Measurements from ENCODE around the gene ATP2A3. TPM values are rescaled to one million over a fixed set of nuclear protein-coding genes. Genes with fewer than 3 reads are reported as not detected.

ATP2A3 gene
- polyA plus RNA-seq, 1 donor: 2.9 TPM

- no peak for DNase-seq
Measured at GRCh38 chr17:3911271-3912053, 52.8 kb downstream of the ATP2A3 start.

GRCh38 chr17:3910420-3911270, 53.6 kb downstream of the ATP2A3 start:
- no peak for DNase-seq

DNA sequence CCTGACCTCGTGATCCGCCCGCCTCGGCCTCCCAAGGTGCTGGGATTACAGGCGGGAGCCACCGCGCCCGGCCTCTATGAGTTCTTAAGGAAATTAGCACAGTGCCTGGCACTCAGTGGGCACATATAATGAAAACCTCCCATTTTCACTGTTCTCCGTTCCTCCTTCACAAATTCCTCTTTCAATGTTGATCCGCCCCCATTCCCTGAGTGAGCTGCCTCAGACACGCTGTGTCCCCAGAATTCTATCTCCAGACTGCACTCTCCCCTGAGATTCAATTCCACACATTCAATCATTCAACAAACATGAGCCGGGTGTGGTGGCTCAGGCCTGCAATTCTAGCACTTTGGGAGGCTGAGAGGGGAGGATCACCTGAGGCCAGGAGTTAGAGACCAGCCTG, 55.0 kb downstream of the ATP2A3 start:
- no peak for DNase-seq

GRCh38 chr17:3907483-3908216, 56.6 kb downstream of the ATP2A3 start:
- DNase-seq: no peak

- DNase-seq: no peak
Measured at GRCh38 chr17:3906881-3907280, 57.4 kb downstream of the ATP2A3 start.

DNA sequence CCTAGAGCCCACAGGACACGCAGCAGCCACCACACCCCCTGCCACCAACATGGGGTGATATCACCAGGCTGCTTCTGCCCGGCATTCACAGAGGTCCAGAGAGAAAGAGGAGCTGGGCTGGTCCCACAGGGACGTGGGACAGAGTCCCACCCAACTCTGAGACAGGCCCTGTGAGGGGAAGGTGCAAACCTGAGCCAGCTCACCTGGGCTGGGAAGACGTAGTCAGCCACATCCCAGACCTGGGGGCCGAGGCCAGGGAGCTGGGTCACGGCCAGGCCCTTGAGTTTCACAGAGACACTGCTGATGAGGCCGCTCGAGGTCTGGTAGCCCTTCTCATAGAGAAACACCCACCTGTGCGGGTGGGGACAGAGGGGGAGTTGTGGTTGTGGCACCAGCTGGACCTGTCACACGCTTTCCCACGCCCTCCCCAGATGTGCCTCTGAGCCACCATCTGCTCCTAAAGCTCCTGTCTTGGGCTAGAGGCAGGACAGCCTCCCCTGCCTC, 59.2 kb downstream of the ATP2A3 start:
- no peak for DNase-seq

- no peak for DNase-seq
Measured at GRCh38 chr17:3904501-3904900, 59.7 kb downstream of the ATP2A3 start.

DNA sequence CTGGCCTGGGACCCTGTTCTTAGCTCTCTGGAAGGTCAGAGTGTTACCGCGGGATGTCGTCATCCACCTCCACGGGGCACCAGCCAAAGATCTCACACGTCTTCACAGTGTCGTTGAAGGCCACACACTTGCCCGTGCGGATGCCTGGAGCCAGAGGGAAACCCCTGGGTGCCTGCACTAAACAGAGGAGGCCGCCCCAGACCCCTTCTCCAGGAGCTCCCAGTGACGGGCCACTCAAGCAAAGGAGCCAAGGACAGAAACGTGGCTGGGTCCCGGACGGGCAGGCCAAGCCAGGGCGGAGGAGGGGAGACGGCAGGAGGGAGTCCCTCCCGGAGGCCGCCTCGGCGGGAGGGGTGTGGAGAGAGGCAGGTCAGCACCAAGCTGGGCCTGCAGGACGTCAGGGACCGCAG, 60.4 kb downstream of the ATP2A3 start:
- DNase-seq: no peak

GRCh38 chr17:3903051-3903825, 61.0 kb downstream of the ATP2A3 start:
- DNase-seq: no peak

GRCh38 chr17:3900646-3901045, 63.6 kb downstream of the ATP2A3 start:
- no peak for DNase-seq

- no peak for DNase-seq
Measured at GRCh38 chr17:3897731-3898130, 66.5 kb downstream of the ATP2A3 start.

DNA sequence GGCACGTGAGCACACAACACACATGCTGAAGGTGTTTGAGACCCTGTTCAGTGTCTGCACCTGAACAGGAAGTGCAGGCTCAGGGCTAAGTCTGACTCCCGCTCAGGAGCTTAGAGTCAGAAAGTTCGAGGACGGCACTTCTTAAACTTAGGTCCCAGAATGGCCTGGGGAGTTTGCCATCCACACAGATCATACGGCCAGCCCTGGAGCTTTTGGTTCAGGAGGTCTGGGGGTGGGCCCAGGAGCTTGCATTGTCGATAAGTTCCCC, 67.3 kb downstream of the ATP2A3 start:
- no peak for DNase-seq

GRCh38 chr17:3896108-3896967, 67.9 kb downstream of the ATP2A3 start:
- DNase-seq: no peak

DNA sequence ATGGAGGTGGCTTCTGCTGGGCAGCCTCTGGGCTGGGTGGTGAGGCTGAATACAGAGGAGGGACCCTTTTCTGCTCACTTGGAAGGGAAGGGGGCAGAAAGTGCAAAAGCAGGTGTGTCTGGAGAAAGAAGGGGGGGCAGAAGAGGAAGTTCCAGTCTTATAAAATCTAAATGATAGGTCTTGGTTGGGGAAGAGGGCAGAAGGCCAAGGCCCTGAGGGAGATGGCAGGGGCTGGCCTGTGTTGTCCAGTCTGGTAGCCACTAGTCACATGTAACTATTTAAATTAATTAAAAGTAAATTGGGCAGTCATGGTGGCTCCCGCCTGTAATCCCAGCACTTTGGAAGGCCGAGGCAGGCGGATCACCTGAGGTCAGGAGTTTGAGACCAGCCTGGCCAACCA, 68.9 kb downstream of the ATP2A3 start:
- DNase-seq: no peak

DNA sequence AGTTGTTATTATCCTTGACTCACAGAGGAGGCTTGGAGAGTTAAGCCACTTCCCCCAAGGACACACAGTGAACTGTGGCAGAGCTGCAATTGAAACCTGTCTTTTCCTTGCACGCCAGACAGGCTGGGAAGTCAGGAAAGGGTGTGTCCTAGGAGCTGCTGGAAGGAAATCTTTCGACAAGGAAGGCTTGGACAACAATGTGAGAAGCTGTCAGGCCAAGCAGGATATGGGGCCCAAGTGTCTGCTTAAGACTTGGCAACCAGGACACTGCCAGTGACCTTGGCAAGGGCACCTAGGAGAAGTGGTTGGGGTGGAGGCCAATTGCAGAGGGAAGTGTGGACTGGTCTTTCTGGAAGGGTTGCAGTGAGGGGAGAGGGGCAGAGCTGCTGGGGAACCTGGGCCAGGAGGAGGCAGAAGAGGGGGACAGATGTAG, 69.3 kb downstream of the ATP2A3 start:
- DNase-seq: no peak

GRCh38 chr17:3894188-3894587, 70.0 kb downstream of the ATP2A3 start:
- no peak for DNase-seq

DNA sequence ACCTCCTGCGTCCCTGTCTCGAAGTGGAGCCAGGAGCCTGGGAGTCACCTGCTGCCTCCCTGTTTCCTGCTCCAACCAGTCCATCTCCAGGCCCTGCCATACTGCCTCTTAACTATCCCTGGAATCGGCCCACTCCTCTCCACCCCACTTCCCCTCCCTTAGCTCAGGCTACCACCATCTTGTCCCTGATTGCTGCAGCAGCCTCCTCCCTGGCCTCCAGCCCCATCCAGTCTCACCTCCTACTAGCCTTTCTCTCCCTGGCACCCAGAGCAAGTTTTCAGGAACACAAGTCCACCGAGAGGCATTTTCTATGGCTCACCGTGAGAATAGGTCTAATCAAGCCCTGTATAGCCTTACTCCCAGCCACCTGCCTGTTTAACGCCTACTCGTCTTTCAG, 70.5 kb downstream of the ATP2A3 start:
- no peak for DNase-seq

DNA sequence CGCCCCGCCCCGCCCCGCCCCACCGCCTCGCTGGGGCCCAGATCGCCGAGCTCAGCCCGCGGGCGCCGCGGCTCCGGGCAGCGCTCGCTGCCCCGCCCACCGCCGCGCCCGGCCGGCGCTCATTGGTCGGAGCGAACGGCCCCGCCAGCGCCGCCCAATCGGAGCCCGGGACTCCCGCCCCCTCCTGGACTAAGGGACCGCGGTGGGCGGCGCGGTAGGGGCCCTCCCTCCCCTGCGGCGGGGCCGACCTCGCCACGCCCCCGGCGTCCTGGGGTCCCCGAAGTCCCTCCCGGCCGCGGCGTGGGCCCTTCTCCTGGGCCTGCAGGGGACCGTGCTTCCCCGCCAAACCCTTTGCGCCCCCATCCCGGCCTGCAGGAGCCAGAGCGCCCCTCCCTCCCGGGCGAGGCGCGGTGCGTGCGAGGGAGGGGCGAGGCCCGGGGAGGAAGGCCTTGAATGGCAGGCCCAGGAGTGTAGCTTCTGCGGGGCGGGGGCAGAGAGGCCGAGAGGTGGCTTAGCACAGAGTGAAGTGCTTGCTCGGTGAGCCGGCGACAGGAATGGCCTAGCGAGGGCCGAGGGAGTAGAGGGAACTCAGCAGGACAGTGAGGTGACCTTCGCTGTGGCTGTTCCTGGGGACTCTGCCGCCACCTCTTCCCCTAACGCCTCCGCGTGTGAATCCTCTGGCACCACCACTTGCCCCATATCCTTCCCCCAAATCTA, 71.1 kb downstream of the ATP2A3 start, which contains the start of gene CAMKK1:
TSS of gene CAMKK1 (minus strand) at position 51 of the 717 bp plus-strand sequence. CDS start 7,366 bp downstream, outside the sequence.
- peak; percentile 80 for DNase-seq

DNA sequence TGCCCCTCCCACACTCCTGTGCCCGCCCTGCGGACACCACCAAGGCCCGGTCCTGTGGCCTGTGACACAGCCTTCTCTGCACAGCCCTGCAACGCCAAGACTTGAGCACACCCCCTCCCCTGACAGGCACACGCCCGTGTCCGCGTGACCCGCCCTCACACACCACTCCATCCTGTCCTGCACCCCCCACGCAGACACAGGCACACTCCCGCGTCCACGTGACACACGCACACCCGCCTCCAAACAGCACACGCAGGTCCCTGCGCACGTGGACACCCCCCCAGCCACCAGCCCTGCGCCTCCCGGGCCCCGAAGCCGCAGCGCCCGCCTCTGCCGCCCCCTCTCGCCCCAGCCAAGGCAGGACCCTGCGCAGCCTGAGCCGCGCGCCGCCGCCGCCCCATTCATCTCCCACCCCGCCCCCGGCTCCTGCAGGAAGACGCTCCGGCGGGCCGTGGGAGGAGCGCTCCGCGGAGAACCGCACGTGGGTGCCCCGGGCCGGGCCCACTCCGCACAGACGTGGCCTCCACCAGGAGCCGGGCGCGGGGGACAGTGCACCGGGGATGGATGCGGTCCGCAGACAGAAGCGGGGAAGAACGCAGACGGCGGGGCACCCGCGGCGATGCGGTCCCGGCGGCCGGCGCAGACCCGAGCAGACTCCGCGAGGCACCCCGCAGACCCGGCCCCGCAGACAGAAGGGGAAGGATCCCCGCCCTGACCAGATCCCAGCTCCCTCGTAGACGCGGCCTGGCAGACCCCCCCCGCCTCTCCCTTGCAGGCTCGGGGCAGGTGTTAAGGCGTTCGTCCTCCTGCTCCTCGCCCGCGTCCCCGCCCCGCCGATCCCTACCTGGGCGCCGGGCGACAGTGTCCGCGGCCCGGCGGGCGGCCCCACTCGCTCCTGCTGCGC, 71.9 kb downstream of the ATP2A3 start:
- no peak for DNase-seq
